ENCODE data around the gene NRP1. TPM values are rescaled to one million over a fixed set of nuclear protein-coding genes. Genes with fewer than 3 reads are reported as not detected.

Gene NRP1
- total RNA-seq, 1 experiment from 2014 or later, result 31.7 TPM

DNA sequence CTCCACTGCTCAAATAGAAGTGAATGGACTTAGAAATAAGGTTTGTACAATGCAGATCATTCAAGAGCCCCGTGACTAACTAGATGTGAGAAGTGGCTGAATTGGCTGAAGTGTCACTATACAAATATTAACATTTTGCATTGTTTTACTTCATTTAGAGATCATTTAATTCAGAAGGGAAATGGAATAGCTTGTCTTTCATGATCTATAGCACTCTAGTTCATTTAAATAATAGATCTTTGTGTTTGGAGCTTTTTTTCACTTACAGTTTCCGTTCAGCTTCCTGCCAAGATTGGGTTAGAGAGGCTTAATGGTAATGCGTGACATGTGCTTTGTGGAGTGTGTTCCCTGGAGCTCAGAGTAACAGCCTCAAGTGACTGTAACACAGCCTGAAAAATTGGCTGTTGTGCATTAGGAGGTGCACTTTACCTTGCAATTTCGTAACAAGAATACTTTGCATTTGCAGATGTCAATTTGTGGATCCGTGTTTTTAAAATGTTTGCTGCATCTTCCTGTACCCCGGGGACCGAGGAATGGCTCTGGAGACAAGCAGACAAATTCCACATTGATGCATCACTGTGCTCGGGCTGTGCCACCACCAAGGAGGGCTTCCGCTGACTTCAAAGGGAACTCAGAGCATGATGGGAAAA is 170.3 kb downstream of the NRP1 start:
- H3K27ac ChIP-seq (ENCODE audit: low read depth, low read length, poor library complexity, severe bottlenecking), result peak overlapping the region; percentile 16
- no peak overlapping the region for H3K4me3 ChIP-seq (ENCODE audit: low read depth, low read length, poor library complexity, severe bottlenecking)
- peak; percentile 97 for DNase-seq (ENCODE audit: low spot score)
- no peak for TF ChIP-seq EZH2 (IDR thresholded peaks at IDR 0.05; ENCODE audit: borderline replicate concordance, low read depth, low read length, poor library complexity, severe bottlenecking)
- TF ChIP-seq, protein P1, sequence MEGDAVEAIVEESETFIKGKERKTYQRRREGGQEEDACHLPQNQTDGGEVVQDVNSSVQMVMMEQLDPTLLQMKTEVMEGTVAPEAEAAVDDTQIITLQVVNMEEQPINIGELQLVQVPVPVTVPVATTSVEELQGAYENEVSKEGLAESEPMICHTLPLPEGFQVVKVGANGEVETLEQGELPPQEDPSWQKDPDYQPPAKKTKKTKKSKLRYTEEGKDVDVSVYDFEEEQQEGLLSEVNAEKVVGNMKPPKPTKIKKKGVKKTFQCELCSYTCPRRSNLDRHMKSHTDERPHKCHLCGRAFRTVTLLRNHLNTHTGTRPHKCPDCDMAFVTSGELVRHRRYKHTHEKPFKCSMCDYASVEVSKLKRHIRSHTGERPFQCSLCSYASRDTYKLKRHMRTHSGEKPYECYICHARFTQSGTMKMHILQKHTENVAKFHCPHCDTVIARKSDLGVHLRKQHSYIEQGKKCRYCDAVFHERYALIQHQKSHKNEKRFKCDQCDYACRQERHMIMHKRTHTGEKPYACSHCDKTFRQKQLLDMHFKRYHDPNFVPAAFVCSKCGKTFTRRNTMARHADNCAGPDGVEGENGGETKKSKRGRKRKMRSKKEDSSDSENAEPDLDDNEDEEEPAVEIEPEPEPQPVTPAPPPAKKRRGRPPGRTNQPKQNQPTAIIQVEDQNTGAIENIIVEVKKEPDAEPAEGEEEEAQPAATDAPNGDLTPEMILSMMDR (conservative IDR thresholded peaks at IDR 0.05; ENCODE audit: low read depth, low read length), result no peak
- peaks cover 52% of the 10 kb centered on the region for H3K4me1 ChIP-seq (ENCODE audit: insufficient read depth, low read length, poor library complexity, severe bottlenecking)
- ChIA-PET CTCF (interaction anchor here (0.7 to 1.1 kb wide), 2 partner anchors 29 to 48 kb away, joined by 3 to 5 read pairs; no protein-coding TSS in a partner anchor), POLR2A (ENCODE audit: low non-redundant PET) (interaction anchor here (0.7 kb wide), 1 partner anchor 210 kb away, joined by 5 read pairs; no protein-coding TSS in a partner anchor)
- no peaks in the 10 kb centered on the region for H3K27me3 ChIP-seq (replicated peaks; ENCODE audit: insufficient read depth, low read depth, low read length, poor library complexity)
- H3K36me3 ChIP-seq (ENCODE audit: insufficient read depth, low read length, poor library complexity, severe bottlenecking), result no peaks in the 10 kb centered on the region
- intact Hi-C loops (cut with micrococcal nuclease; ENCODE audit: unreplicated experiment), result no loop called here
- no peaks in the 10 kb centered on the region for H3K9me3 ChIP-seq (ENCODE audit: low read depth, low read length, poor library complexity, severe bottlenecking)
- BruUV-seq (replicated peaks), result no TSS peak

DNA sequence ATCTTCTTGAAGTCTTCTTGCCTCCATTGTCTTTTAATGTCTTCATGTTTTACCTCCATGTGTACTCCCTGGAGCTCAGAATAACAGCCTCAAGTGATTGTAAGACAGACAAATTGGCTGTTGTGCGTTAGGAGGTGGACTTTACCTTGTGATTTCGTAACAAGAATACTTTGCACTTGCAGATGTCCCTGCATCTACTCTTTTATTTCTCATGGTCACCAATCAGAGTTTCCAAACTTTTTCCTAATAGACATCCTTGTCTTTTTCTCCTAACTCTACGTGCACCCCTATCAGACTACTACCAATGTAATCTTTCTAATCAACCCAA is 172.3 kb downstream of the NRP1 start:
- POLR2A ChIA-PET (ENCODE audit: low non-redundant PET), result no interaction called here
- TF ChIP-seq EZH2 (IDR thresholded peaks at IDR 0.05; ENCODE audit: borderline replicate concordance, low read depth, low read length, poor library complexity, severe bottlenecking), result no peak
- TF ChIP-seq, protein P1 (conservative IDR thresholded peaks at IDR 0.05; ENCODE audit: low read depth, low read length), result no peak
- Histone ChIP-seq H3K9me3 (ENCODE audit: low read depth, low read length, poor library complexity, severe bottlenecking) (no peaks in the 10 kb centered on the region), H3K27ac (ENCODE audit: low read depth, low read length, poor library complexity, severe bottlenecking) (no peak overlapping the region), H3K4me1 (ENCODE audit: insufficient read depth, low read length, poor library complexity, severe bottlenecking) (peaks cover 58% of the 10 kb centered on the region), H3K36me3 (ENCODE audit: insufficient read depth, low read length, poor library complexity, severe bottlenecking) (no peaks in the 10 kb centered on the region), H3K27me3 (replicated peaks; ENCODE audit: insufficient read depth, low read depth, low read length, poor library complexity) (no peaks in the 10 kb centered on the region), H3K4me3 (ENCODE audit: low read depth, low read length, poor library complexity, severe bottlenecking) (no peak overlapping the region)
- DNase-seq (ENCODE audit: low spot score), result no peak
- intact Hi-C loops (cut with micrococcal nuclease; ENCODE audit: unreplicated experiment), result no loop called here
- CTCF ChIA-PET, result interaction anchor here (0.6 kb wide), 1 partner anchor 181 kb away, joined by 3 read pairs; no protein-coding TSS in a partner anchor
- BruUV-seq (replicated peaks), result no TSS peak

DNA sequence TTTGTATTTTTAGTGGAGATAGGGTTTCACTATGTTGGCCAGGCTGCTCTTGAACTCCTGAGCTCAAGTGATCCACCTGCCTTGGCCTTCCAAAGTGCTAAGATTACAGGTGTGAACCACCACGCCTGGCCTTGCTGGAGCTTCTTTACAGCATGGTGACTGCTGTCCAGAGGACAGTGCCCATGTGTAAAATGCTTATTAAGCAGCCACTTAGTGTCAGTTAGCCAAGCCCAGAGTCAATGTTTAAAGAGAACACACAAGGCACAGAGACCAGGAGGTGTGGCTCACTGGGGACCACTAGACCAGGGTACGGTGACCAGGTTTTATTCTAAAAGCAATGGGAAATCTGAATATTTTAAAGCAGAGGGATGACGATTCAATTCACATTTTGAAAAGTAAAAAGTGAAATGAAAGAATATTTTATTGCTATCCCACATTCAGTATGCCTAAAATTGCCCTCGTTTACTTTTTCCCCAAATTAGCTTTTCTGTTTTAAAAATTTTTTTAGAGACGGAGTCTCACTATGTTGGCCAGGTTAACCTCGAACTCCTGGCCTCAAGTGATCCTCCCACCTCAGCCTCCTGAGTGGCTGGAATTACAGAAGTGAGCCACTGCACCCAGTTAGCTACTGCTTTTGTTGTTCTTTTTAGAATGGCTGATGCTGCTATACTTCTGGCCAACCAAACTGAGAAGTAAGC is 172.8 kb downstream of the NRP1 start:
- H3K36me3 ChIP-seq (ENCODE audit: insufficient read depth, low read length, poor library complexity, severe bottlenecking), result no peaks in the 10 kb centered on the region
- H3K4me3 ChIP-seq (ENCODE audit: low read depth, low read length, poor library complexity, severe bottlenecking), result no peak overlapping the region
- H3K9me3 ChIP-seq (ENCODE audit: low read depth, low read length, poor library complexity, severe bottlenecking), result no peaks in the 10 kb centered on the region
- no peaks in the 10 kb centered on the region for H3K27me3 ChIP-seq (replicated peaks; ENCODE audit: insufficient read depth, low read depth, low read length, poor library complexity)
- H3K4me1 ChIP-seq (ENCODE audit: insufficient read depth, low read length, poor library complexity, severe bottlenecking), result peaks cover 63% of the 10 kb centered on the region
- TF ChIP-seq EZH2 (IDR thresholded peaks at IDR 0.05; ENCODE audit: borderline replicate concordance, low read depth, low read length, poor library complexity, severe bottlenecking), result no peak
- TF ChIP-seq, protein P1 (conservative IDR thresholded peaks at IDR 0.05; ENCODE audit: low read depth, low read length), result no peak
- DNase-seq (ENCODE audit: low spot score), result no peak
- ChIA-PET POLR2A (ENCODE audit: low non-redundant PET) (no interaction called here), CTCF (interaction anchor here (0.6 kb wide), 1 partner anchor 1411 kb away, joined by 4 read pairs; no protein-coding TSS in a partner anchor)
- intact Hi-C loops (cut with micrococcal nuclease; ENCODE audit: unreplicated experiment), result no loop called here
- no peak overlapping the region for H3K27ac ChIP-seq (ENCODE audit: low read depth, low read length, poor library complexity, severe bottlenecking)
- no TSS peak for BruUV-seq (replicated peaks)
